IgD-negative memory B cell (primary cell): ENCODE measurements around the gene SIL1. TPM values are rescaled to one million over a fixed set of nuclear protein-coding genes. Genes with fewer than 3 reads are reported as not detected.
A peak's percentile ranks its signal among the peaks of the same experiment; 100 is the strongest.

Experiments used
- H3K27ac Mint-ChIP-seq, 3 donors: one replicate each; pipeline ENCODE4 v1.8.0; 2020 to 2022; ENCODE audit warnings: mild to moderate bottlenecking in 3 of 3, mixed read lengths in 3 of 3, moderate library complexity in 1 of 3
- H3K27me3 Mint-ChIP-seq: one replicate; pipeline ENCODE4 v1.8.0; 2021; ENCODE audit warnings: mixed read lengths
- H3K36me3 Mint-ChIP-seq: one replicate; pipeline ENCODE4 v1.8.0; 2020; ENCODE audit warnings: mild to moderate bottlenecking, mixed read lengths
- H3K4me1 Mint-ChIP-seq, 3 donors: one replicate each; pipeline ENCODE4 v1.8.0; 2020 to 2022; ENCODE audit warnings: mixed read lengths in 3 of 3, mild to moderate bottlenecking in 1 of 3
- H3K4me3 Mint-ChIP-seq, 4 donors: one replicate each; pipeline ENCODE4 v1.8.0; 2020 to 2022; ENCODE audit warnings: mild to moderate bottlenecking in 4 of 4, mixed read lengths in 4 of 4, moderate library complexity in 3 of 4
- H3K9me3 Mint-ChIP-seq, 3 donors: one replicate each; pipeline ENCODE4 v1.8.0; 2020 to 2021; ENCODE audit warnings: mixed read lengths in 3 of 3, mild to moderate bottlenecking in 1 of 3
- polyA plus RNA-seq: library from polyadenylated mRNA; unstranded; fragments of 300-500 nt; fragmentation: Illumina TruSeq; gene quantifications from one replicate; pipeline ENCODE4 v1.2.3, GENCODE V29; 2021

SIL1 gene
- polyA plus RNA-seq, 1 donor from 2014 or later: 17.9 TPM

GRCh38 chr5:138966236-138966985 is 231.8 kb downstream of the SIL1 start:
- H3K4me3 Mint-ChIP-seq: no peak overlapping the region
- H3K4me1 Mint-ChIP-seq: peaks cover 0 to 2% (median 0%) of the 10 kb centered on the region in 3 donors
- no peaks in the 10 kb centered on the region for H3K27me3 Mint-ChIP-seq
- H3K36me3 Mint-ChIP-seq: no peaks in the 10 kb centered on the region
- H3K27ac Mint-ChIP-seq: no peak overlapping the region
- no peaks in the 10 kb centered on the region for H3K9me3 Mint-ChIP-seq

- Mint-ChIP-seq H3K27ac (no peak overlapping the region), H3K36me3 (no peaks in the 10 kb centered on the region), H3K4me1 (peaks cover 0 to 2% (median 0%) of the 10 kb centered on the region in 3 donors), H3K27me3 (no peaks in the 10 kb centered on the region), H3K9me3 (no peaks in the 10 kb centered on the region), H3K4me3 (no peak overlapping the region)
These were observed 232.5 kb downstream of the SIL1 start for GRCh38 chr5:138965626-138966025.

- Mint-ChIP-seq H3K4me1 (peaks cover 0 to 2% (median 0%) of the 10 kb centered on the region in 3 donors), H3K27me3 (no peaks in the 10 kb centered on the region), H3K9me3 (no peaks in the 10 kb centered on the region), H3K36me3 (no peaks in the 10 kb centered on the region), H3K4me3 (no peak overlapping the region), H3K27ac (no peak overlapping the region)
These were observed 233.4 kb downstream of the SIL1 start for GRCh38 chr5:138964647-138965201.

GRCh38 chr5:138963763-138964371 is 234.3 kb downstream of the SIL1 start:
- H3K27me3 Mint-ChIP-seq: no peaks in the 10 kb centered on the region
- H3K9me3 Mint-ChIP-seq: no peaks in the 10 kb centered on the region
- H3K36me3 Mint-ChIP-seq: no peaks in the 10 kb centered on the region
- no peak overlapping the region for H3K27ac Mint-ChIP-seq
- peaks cover 0 to 2% (median 0%) of the 10 kb centered on the region in 3 donors for H3K4me1 Mint-ChIP-seq
- no peak overlapping the region for H3K4me3 Mint-ChIP-seq

GRCh38 chr5:138962614-138963370 is 235.4 kb downstream of the SIL1 start:
- Mint-ChIP-seq H3K36me3 (peaks cover 2% of the 10 kb centered on the region), H3K27me3 (no peaks in the 10 kb centered on the region), H3K9me3 (no peaks in the 10 kb centered on the region), H3K4me1 (peaks cover 0 to 2% (median 0%) of the 10 kb centered on the region in 3 donors), H3K4me3 (no peak overlapping the region), H3K27ac (no peak overlapping the region)

- Mint-ChIP-seq H3K9me3 (no peaks in the 10 kb centered on the region), H3K4me1 (peaks cover 0 to 2% (median 0%) of the 10 kb centered on the region in 3 donors), H3K4me3 (no peak overlapping the region), H3K27me3 (no peaks in the 10 kb centered on the region), H3K36me3 (peaks cover 4% of the 10 kb centered on the region), H3K27ac (no peak overlapping the region)
These were observed 236.4 kb downstream of the SIL1 start for GRCh38 chr5:138961729-138962128.

- Mint-ChIP-seq H3K4me3 (no peak overlapping the region), H3K36me3 (peaks cover 5% of the 10 kb centered on the region), H3K27ac (no peak overlapping the region), H3K9me3 (no peaks in the 10 kb centered on the region), H3K4me1 (peaks cover 0 to 2% (median 0%) of the 10 kb centered on the region in 3 donors), H3K27me3 (no peaks in the 10 kb centered on the region)
These were observed 236.9 kb downstream of the SIL1 start for GRCh38 chr5:138961221-138961620.

GRCh38 chr5:138960145-138960692 is 237.9 kb downstream of the SIL1 start:
- Mint-ChIP-seq H3K27me3 (no peaks in the 10 kb centered on the region), H3K4me1 (peaks cover 0 to 2% (median 0%) of the 10 kb centered on the region in 3 donors), H3K4me3 (no peak overlapping the region), H3K36me3 (peaks cover 6% of the 10 kb centered on the region), H3K9me3 (no peaks in the 10 kb centered on the region), H3K27ac (no peak overlapping the region)

GRCh38 chr5:138956801-138957200 is 241.4 kb downstream of the SIL1 start:
- peaks cover 10% of the 10 kb centered on the region for H3K36me3 Mint-ChIP-seq
- peaks cover 4 to 11% (median 8%) of the 10 kb centered on the region in 3 donors for H3K4me1 Mint-ChIP-seq
- no peak overlapping the region for H3K27ac Mint-ChIP-seq

GRCh38 chr5:138955671-138956295 is 242.4 kb downstream of the SIL1 start:
- no peak overlapping the region for H3K4me3 Mint-ChIP-seq
- H3K4me1 Mint-ChIP-seq: peaks cover 3 to 11% (median 8%) of the 10 kb centered on the region in 3 donors
- peaks cover 10% of the 10 kb centered on the region for H3K36me3 Mint-ChIP-seq
- peak overlapping the region in 1 of 3 donors; percentile 35 for H3K27ac Mint-ChIP-seq
- no peaks in the 10 kb centered on the region for H3K9me3 Mint-ChIP-seq
- H3K27me3 Mint-ChIP-seq: no peaks in the 10 kb centered on the region

More at GRCh38 chr5:138956801-138957200, 241.4 kb downstream of the SIL1 start:
- H3K9me3 Mint-ChIP-seq: no peaks in the 10 kb centered on the region
- H3K27me3 Mint-ChIP-seq: no peaks in the 10 kb centered on the region
- H3K4me3 Mint-ChIP-seq: no peak overlapping the region

GRCh38 chr5:138955013-138955660 is 243.0 kb downstream of the SIL1 start:
- Mint-ChIP-seq H3K27ac (peak overlapping the region in 1 of 3 donors; percentile 35), H3K4me1 (peaks cover 4 to 11% (median 8%) of the 10 kb centered on the region in 3 donors)

GRCh38 chr5:138954257-138955012 is 243.7 kb downstream of the SIL1 start:
- Mint-ChIP-seq H3K4me3 (no peak overlapping the region), H3K27me3 (no peaks in the 10 kb centered on the region), H3K4me1 (peaks cover 4 to 11% (median 8%) of the 10 kb centered on the region in 3 donors), H3K9me3 (no peaks in the 10 kb centered on the region), H3K27ac (peak overlapping the region in 1 of 3 donors; percentile 46), H3K36me3 (peaks cover 10% of the 10 kb centered on the region)

More at GRCh38 chr5:138955013-138955660, 243.0 kb downstream of the SIL1 start:
- no peaks in the 10 kb centered on the region for H3K27me3 Mint-ChIP-seq
- H3K9me3 Mint-ChIP-seq: no peaks in the 10 kb centered on the region
- H3K36me3 Mint-ChIP-seq: peaks cover 10% of the 10 kb centered on the region
- H3K4me3 Mint-ChIP-seq: peak overlapping the region in 1 of 4 donors; percentile 57
